Stimulated activated CD8-positive, alpha-beta memory T cell treated with anti-CD3 and anti-CD28 coated beads, Interleukin-15, amount 100 ng/mL, for 1 hour (primary cell): ENCODE results near the gene OTX2.

ENCODE experiments used
- DNase-seq: peaks from one replicate; pipeline ENCODE4 v3.0.0-alpha.2; 2020; ENCODE audit warnings: low read depth

OTX2 gene

GRCh38 chr14:56812364-56813141 lies 2.3 kb upstream of the OTX2 start:
- no peak for DNase-seq

DNA sequence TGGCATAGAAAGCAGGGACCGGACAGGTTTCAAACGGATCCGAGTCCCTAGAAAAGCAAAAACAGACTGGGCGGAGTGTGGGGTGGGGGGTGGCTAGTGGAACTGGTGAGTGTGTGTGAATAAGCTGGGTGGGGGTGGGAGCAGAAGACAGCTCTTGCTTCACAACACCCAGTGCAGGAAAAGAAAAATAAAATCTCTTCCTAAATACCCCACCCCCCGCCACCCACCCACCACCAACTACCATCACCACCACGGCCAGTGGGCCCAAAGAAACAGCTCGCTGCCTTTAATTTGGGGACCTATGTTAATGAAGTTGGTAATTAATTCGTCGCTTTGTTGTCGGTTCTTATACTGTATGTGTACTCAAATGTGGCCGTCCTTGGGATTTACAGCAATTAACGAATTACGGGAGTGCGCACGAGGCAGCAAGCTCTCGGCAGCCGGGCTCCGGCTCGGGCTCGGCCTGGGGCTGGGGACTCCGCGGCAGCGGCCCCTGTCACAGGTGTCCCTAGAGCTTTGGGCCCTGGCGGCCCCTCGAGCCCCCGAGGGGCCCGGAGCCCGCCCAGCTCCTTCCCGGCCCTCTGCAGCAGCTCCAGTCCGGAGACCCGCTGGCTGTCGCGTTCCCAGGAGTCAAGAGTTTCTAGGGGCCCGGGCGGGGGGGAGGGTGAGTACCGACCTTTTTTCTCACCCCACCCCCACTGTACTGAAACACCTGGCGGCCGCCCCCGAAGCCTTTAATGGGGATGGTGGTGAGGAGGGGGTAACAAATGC lies 1.5 kb upstream of the OTX2 start:
- no peak for DNase-seq

- no peak for DNase-seq
Measured at GRCh38 chr14:56810836-56811592, 735 bp upstream of the OTX2 start.

DNA sequence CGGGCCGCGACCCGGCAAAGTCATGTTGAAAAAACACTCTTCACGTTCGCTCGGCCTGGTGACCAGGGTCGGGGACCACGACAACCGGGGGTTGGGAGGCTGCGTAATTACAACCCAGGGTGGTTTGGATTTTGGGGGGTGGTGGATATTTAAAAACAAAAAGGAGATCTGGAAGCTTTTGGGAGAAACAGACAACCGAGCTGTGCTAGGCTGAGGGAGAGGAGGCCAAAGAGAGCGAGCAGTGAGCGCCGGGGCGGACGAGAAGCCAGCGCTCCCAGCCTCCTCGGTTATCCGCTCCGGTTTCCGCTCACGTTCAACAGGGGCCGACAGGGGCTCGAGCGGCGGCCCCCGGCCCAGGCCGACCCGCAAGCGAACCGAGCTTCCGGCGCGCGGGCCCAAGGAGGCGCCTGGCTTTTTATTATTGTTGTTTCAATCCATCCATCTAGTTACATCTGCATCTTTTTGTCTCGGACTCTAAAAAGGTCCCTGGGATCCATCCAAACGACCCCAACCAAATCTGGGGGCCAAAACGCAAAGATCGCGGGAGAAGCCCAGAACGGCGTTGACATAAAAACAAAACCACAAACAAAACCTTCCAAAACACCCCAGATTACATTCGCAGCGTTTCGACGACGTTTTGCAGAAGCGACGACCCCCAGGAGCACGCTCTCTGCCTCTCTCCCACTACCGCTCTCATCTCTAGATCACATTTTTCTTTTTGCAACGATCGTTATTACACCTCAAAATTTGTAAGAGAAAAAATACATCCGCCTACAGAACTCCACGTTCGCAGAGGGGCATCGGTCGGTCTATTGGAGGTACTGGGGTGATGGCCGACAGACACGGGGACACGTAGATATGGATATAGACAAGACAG lies 771 bp downstream of the OTX2 start:
- DNase-seq, result no peak

DNA sequence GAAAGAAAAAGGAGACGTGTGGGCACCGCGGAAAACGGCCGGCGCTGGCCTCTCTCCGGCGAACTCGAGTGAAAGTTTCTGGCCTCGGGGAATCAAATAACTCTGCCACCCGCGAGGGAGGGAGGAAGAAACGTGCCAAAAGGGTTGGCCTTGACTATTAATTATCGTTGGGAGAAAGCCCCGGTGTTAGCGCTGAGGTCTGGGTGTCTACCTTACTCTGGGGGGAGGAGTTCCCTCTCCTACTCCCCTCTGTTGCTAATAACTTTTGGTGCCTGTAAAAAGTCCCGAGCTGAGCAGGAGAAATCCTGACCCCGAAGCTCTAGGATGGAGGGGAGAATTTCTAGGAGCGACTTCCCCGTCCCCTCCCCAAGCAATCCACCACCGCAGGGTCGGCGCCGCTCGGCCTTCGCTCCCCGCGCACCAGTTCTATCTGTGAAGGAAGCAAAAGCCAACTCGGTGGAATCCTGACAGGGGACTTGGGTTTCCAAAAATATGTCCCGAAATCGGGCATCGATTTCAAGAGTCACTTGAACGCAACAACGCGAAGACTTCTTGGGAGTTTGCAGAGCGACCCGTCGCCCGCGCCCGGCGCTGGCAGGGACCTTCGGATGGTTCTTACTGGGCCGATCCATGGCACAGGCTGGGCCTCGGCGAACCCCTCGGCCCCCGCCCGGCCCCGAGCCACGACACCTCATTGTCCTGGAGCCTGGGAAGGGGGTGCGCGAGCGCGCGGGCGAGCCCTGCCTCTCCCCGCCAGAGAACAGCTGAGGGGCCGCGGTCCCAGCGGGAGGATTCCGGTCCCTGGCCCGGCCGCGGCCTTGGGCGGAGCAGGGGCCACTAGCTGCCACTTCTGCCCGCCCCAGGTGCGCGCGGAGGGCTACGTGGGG lies 1.7 kb downstream of the OTX2 start:
- no peak for DNase-seq

DNA sequence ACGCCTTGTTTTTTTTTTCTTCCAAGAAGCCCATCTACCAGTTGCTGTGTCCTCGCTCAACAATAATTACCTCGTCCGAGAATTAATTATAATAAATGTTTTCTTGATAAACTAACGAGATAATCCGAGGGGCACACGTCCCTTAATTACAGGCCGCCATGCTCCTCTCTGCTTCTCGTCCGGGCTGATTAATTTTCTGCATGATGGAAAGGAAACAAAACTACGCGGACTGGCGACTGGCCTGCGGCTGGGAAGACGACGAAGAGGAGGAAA lies 2.2 kb downstream of the OTX2 start:
- no peak for DNase-seq

- no peak for DNase-seq
Measured at GRCh38 chr14:56807386-56808109, 2.7 kb downstream of the OTX2 start.

GRCh38 chr14:56806760-56807159 lies 3.5 kb downstream of the OTX2 start:
- DNase-seq, result no peak

- no peak for DNase-seq
Measured at GRCh38 chr14:56805992-56806727, 4.1 kb downstream of the OTX2 start.

GRCh38 chr14:56805201-56805991 lies 4.9 kb downstream of the OTX2 start:
- no peak for DNase-seq

GRCh38 chr14:56803816-56804535 lies 6.3 kb downstream of the OTX2 start:
- no peak for DNase-seq

DNA sequence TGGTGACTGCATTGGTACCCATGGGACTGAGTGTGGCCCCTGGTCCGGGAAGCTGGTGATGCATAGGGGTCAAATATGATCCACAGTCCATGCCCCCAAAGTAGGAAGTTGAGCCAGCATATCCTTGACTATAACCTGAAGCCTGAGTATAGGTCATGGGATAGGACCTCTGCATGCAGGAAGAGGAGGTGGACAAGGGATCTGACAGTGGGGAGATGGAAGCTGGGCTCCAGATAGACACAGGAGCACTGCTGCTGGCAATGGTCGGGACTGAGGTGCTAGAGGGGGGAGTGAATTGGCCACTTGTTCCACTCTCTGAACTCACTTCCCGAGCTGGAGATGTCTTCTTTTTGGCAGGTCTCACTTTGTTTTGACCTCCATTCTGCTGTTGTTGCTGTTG lies 8.4 kb downstream of the OTX2 start:
- no peak for DNase-seq

DNA sequence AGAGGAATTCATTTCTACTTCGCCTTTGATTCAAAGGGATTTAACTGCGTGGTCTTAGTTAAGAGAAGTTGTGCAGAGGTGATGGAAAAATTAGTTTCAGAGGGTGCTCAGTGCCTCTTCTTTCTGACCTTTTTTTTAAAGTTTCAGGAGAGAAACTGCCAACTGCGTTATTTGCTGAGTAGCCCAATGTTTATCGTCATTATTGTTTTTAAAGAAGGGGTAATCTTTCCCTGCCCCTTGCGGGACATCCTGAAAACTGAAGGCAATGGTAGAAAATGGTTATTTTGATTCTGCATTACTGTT lies 11.0 kb downstream of the OTX2 start:
- DNase-seq, result no peak

DNA sequence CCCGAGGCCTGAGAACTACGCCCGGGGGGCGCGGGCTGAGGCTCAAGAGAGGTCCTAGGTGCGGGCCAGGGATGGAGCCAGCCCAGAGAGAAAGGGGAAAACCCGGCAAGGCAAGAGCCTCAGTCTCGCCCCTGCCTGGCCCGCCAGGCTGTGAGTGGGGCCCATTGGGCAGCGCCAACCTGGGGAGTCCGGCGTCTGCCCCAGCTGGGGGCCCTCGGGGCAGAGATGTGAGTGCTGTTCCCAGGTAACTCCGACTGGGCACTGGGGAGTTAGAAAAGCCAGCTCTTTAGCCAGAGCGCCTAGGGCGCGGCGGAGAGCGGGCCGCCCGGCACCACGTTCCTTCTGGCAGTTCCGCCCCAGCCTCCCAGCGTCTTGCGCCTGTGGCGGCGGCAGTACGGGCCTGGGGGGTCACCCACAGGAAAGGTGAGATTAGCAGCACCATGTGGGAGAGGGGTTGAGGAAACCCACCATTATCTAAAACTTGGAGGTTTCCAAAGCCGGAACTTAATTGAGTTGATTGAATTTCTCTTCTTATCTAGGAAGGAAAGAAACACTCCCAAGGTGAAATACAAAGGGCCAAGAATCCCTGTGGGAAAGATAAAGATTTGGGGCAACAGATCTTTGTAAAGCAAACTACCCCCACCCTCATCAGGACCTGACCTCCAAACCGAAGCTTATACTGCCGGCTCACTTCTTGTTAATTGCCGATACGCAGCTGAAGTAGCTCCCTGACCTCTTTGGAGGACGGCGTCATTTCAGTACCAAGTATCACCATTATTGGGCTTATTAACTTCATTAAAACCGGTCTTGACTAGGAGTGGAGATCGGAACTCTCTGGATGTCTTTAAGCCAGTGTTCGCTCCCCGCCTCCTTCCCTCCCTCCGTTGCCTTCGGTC lies 11.6 kb downstream of the OTX2 start:
- DNase-seq, result no peak

DNA sequence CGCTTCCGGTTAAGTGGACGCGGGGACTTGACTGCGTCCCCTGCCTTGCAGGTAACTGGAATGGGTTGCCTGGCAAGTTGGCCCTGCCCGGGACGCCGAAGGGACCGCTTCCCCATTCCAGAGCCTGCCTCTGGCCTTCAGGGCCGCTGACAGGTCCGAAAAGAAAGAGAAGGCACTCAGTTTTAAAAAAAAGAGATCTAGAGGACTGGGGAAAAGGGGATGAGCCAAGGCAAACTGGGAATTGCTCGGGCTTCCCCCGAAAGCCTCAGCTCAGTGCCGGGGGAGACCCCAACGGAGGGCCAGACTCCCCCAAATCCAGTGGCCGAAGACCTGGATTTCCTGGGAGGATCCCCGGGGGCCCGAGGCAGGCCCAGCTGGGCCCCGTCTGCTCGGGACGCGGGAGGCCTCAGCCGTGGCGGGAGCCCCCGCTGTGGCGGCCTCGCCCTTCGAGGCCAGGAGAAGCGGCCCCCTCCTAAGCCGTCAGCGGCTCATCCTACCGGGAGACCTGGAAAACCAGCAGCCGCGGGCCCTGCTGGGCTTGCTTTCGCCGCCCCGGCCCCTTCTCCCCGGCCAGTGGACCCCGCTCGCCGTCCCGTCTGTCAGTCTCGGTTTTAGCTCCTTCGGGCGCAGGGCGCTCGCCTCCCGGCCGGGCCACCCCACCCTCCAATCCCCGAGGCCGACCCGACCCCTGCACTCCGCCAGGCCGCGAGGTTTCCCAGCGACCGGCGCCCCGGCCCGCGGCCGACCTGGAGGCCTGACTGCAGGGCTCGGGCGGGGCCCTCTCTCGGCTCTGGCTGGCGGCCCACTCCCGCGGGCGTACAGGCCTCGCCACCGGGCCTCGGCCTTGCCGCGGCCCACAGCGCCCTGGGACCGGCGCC lies 12.5 kb downstream of the OTX2 start:
- DNase-seq, result no peak

GRCh38 chr14:56797003-56797568 lies 13.2 kb downstream of the OTX2 start:
- no peak for DNase-seq
